A549 (cell line): ENCODE results near the gene DGAT2. TPM values are rescaled to one million over a fixed set of nuclear protein-coding genes. Genes with fewer than 3 reads are reported as not detected.

Experiments used
- ATAC-seq, 2 experiments: fragments of 200-7000 bp in 1 of 2; fragments of >200 bp in 1 of 2; cut with Nextera tagmentation in 1 of 2; cut with Tn5 transposase in 1 of 2; 3 replicates each; pipeline versions ENCODE4 v1.8.0 to v1.9.1; 2018 to 2020; ENCODE audit warnings: mild to moderate bottlenecking in 1 of 2, moderate library complexity in 1 of 2
- CTCF ChIA-PET: fragments of 300-600 bp; sonication (Branson Sonifier 250); formaldehyde crosslinking; extraction: SDS; loops from one replicate; lab custom pipeline; 2021; ENCODE audit warnings: antibody characterized with exemption, inconsistent platforms; lab: Yijun Ruan, JAX
- POLR2A ChIA-PET: fragments of 350-600 bp; formaldehyde crosslinking; extraction: SDS; loops from one replicate; lab custom pipeline; 2021; ENCODE audit warnings: antibody characterized with exemption, inconsistent platforms; lab: Yijun Ruan, JAX
- DNase-seq, 2 experiments: peaks; one replicate each; pipeline versions ENCODE4 v3.0.0 to v3.0.0-alpha.2; 2011 to 2016; ENCODE audit warnings: low read depth in 1 of 2, low spot score in 1 of 2
- FAIRE-seq: peaks from 2 replicates; lab custom pipeline; 2011; peaks lifted over from hg19 to GRCh38; lab: Jason Lieb, UNC
- H3K27ac ChIP-seq, 2 experiments: fragments of >200 bp; sonication (Bioruptor Twin); formaldehyde crosslinking; 3 replicates each; pipeline ENCODE4 v1.5.1; 2016 to 2017
- H3K4me1 ChIP-seq: fragments of >200 bp; sonication (Bioruptor Twin); formaldehyde crosslinking; 3 replicates; pipeline ENCODE4 v1.6.1; 2016
- H3K4me2 ChIP-seq: fragments of >200 bp; sonication (Bioruptor Twin); formaldehyde crosslinking; 3 replicates; pipeline ENCODE4 v1.6.1; 2016
- H3K4me3 ChIP-seq: fragments of >200 bp; sonication (Bioruptor Twin); formaldehyde crosslinking; 3 replicates; pipeline ENCODE4 v1.5.1; 2016
- H3K9me3 ChIP-seq: fragments of >200 bp; sonication (Bioruptor Twin); formaldehyde crosslinking; 3 replicates; pipeline ENCODE4 v1.6.1; 2016
- CBX2 ChIP-seq: fragments of 200-600 bp; sonication (generic); IDR thresholded peaks from 2 replicates; pipeline ENCODE4 v1.6.1; 2016; ENCODE audit warnings: low read depth, mild to moderate bottlenecking, borderline replicate concordance
- CEBPB ChIP-seq, 2 experiments: fragments of >200 bp in 1 of 2; sonication (Bioruptor Twin) in 1 of 2; formaldehyde crosslinking in 1 of 2; IDR thresholded peaks; 2 replicates each; pipeline ENCODE4 v1.6.1; 2012 to 2016
- CHD2 ChIP-seq: fragments of 150-350 bp; IDR thresholded peaks from 2 replicates; pipeline ENCODE4 v1.6.1; 2014; ENCODE audit warnings: low read length; ENCODE audit not compliant: partially characterized antibody
- EHF ChIP-seq: fragments of 250-450 bp; sonication (Bioruptor Pico); IDR thresholded peaks from 2 replicates; pipeline ENCODE4 v1.5.0; 2020; ENCODE audit warnings: mild to moderate bottlenecking
- EHMT2 ChIP-seq: fragments of 200-600 bp; sonication (generic); IDR thresholded peaks from 2 replicates; pipeline ENCODE4 v1.6.1; 2016; ENCODE audit warnings: antibody characterized with exemption, low read depth, mild to moderate bottlenecking, moderate library complexity
- ELK1 ChIP-seq: fragments of 150-350 bp; IDR thresholded peaks from 2 replicates; pipeline ENCODE4 v1.6.1; 2014; ENCODE audit warnings: low read depth, mild to moderate bottlenecking, low read length
- FOXS1 ChIP-seq: fragments of 250-450 bp; sonication (Bioruptor Pico); IDR thresholded peaks from 2 replicates; pipeline ENCODE4 v1.5.0; 2020; ENCODE audit warnings: mild to moderate bottlenecking, moderate library complexity
- GATA3 ChIP-seq: IDR thresholded peaks from 2 replicates; pipeline ENCODE4 v1.6.1; 2012; ENCODE audit warnings: borderline replicate concordance
- HDAC2 ChIP-seq: fragments of 200-600 bp; sonication (generic); IDR thresholded peaks from 2 replicates; pipeline ENCODE4 v1.6.1; 2016
- HES2 ChIP-seq: fragments of >200 bp; sonication (Bioruptor Twin); formaldehyde crosslinking; IDR thresholded peaks from 2 replicates; pipeline ENCODE4 v1.6.1; 2016
- HOXA7 ChIP-seq: fragments of 250-450 bp; sonication (Bioruptor Pico); IDR thresholded peaks from 2 replicates; pipeline ENCODE4 v1.5.0; 2020; ENCODE audit warnings: mild to moderate bottlenecking, moderate library complexity
- HOXB5 ChIP-seq: fragments of 250-450 bp; sonication (Bioruptor Pico); IDR thresholded peaks from 2 replicates; pipeline ENCODE4 v1.5.0; 2020; ENCODE audit warnings: mild to moderate bottlenecking, moderate library complexity
- JUN ChIP-seq, 2 experiments: fragments of >200 bp; sonication (Bioruptor Twin); formaldehyde crosslinking; IDR thresholded peaks; 2 replicates in 1 of 2; 3 replicates in 1 of 2; pipeline ENCODE4 v1.6.1; 2016 to 2017
- JUNB ChIP-seq: fragments of >200 bp; sonication (Bioruptor Twin); formaldehyde crosslinking; IDR thresholded peaks from 2 replicates; pipeline ENCODE4 v1.6.1; 2016
- KDM5A ChIP-seq: fragments of 200-600 bp; sonication (generic); IDR thresholded peaks from 2 replicates; pipeline ENCODE4 v1.6.1; 2016; ENCODE audit warnings: antibody characterized with exemption, mild to moderate bottlenecking
- MYC ChIP-seq: IDR thresholded peaks from 2 replicates; pipeline ENCODE4 v1.6.1; 2012; ENCODE audit warnings: mild to moderate bottlenecking, inconsistent platforms, low read length, improper control_type of control experiment, borderline replicate concordance
- PBX3 ChIP-seq: IDR thresholded peaks from 2 replicates; pipeline ENCODE4 v1.6.1; 2012
- PHF8 ChIP-seq: fragments of 200-600 bp; sonication (generic); IDR thresholded peaks from 2 replicates; pipeline ENCODE4 v1.6.1; 2016; ENCODE audit warnings: low read depth, mild to moderate bottlenecking, antibody characterized with exemption, moderate library complexity, borderline replicate concordance
- POLR2A ChIP-seq: IDR thresholded peaks from 2 replicates; pipeline ENCODE4 v1.6.1; 2012; ENCODE audit warnings: mild to moderate bottlenecking, low read length
- POLR2AphosphoS2 ChIP-seq: conservative IDR thresholded peaks from 2 replicates; pipeline ENCODE4 v1.6.1; 2012; ENCODE audit warnings: low read length, improper control_type of control experiment, inconsistent platforms
- RCOR1 ChIP-seq: fragments of 150-350 bp; IDR thresholded peaks from 2 replicates; pipeline ENCODE4 v1.6.1; 2014; ENCODE audit warnings: antibody characterized with exemption, low read length, low read depth
- REST ChIP-seq: fragments of 200-600 bp; sonication (generic); IDR thresholded peaks from 2 replicates; pipeline ENCODE4 v1.6.1; 2016; ENCODE audit warnings: antibody characterized with exemption, mild to moderate bottlenecking, moderate library complexity
- RNF2 ChIP-seq: fragments of 200-600 bp; sonication (generic); IDR thresholded peaks from 2 replicates; pipeline ENCODE4 v1.6.1; 2016; ENCODE audit warnings: low read depth, mild to moderate bottlenecking, antibody characterized with exemption, moderate library complexity, borderline replicate concordance
- SREBF2 ChIP-seq: fragments of 450-650 bp; IDR thresholded peaks from 2 replicates; pipeline ENCODE4 v1.6.1; 2014; ENCODE audit warnings: mild to moderate bottlenecking, moderate library complexity
- TFCP2L1 ChIP-seq: fragments of 250-450 bp; sonication (Bioruptor Pico); IDR thresholded peaks from 2 replicates; pipeline ENCODE4 v1.5.0; 2021; ENCODE audit warnings: mild to moderate bottlenecking
- ZC3H11A ChIP-seq: fragments of 450-650 bp; IDR thresholded peaks from 2 replicates; pipeline ENCODE4 v1.6.1; 2014; ENCODE audit warnings: antibody characterized with exemption, mild to moderate bottlenecking
- ZNF302 ChIP-seq: fragments of 250-450 bp; sonication (Bioruptor Pico); IDR thresholded peaks from 2 replicates; pipeline ENCODE4 v1.9.0; 2021; ENCODE audit warnings: inconsistent platforms, mild to moderate bottlenecking, moderate library complexity
- WGBS: methylation state at CpG from one replicate; pipeline ENCODE4 v1.1.6; 2017; ENCODE audit errors: missing lambda C conversion rate; 5-methylcytosine and 5-hydroxymethylcytosine counted together
- polyA plus RNA-seq, 4 experiments: library from polyadenylated mRNA; depleted of rRNA in 3 of 4; stranded (reverse); fragments of >200 nt; fragmentation: RNase III in 1 of 4; extraction: RNeasy Plus Mini Kit Qiagen cat#74134 plus additional on column Dnase treatment in 1 of 4; gene quantifications; 2 replicates in 3 of 4; 3 replicates in 1 of 4; pipeline ENCODE4 v1.2.3, GENCODE V29; 2011 to 2017

DGAT2 gene
- polyA plus RNA-seq, 2 of the 4 experiments (the other 2 are of a cell fraction): 1.6 to 1.9 TPM

- 70% methylated on average over 2 of the region's 2 CpGs for WGBS
- CTCF ChIA-PET: interaction anchor here (0.9 to 1.3 kb wide), 4 partner anchors 11 to 900 kb away, joined by 3 to 4 read pairs (median 3); no protein-coding TSS in a partner anchor
Measured at GRCh38 chr11:75779960-75780359, 11.4 kb downstream of the DGAT2 start.

GRCh38 chr11:75780888-75781287, 12.3 kb downstream of the DGAT2 start:
- Histone ChIP-seq H3K4me3 (no peak overlapping the region), H3K27ac (no peak overlapping the region), H3K4me2 (no peak overlapping the region), H3K9me3 (no peaks in the 10 kb centered on the region), H3K4me1 (peaks cover 4% of the 10 kb centered on the region; the same call in 1 of the 3 replicates)
- ATAC-seq (no peak), DNase-seq (no peak), FAIRE-seq (no peak)
- TF ChIP-seq MYC: no peak
- TF ChIP-seq CEBPB (IDR thresholded peaks at IDR 0.05): no peak
- TF ChIP-seq PBX3: no peak
- no peak for TF ChIP-seq POLR2AphosphoS2
- TF ChIP-seq EHF (CRISPR knock-in tag): no peak
- POLR2A ChIA-PET: no interaction called here
- WGBS: 65% methylated on average over 3 of the region's 3 CpGs
- CTCF ChIA-PET: interaction anchor here (0.5 to 1.2 kb wide), 3 partner anchors 10 to 117 kb away, joined by 3 to 4 read pairs (median 3); no protein-coding TSS in a partner anchor

More at GRCh38 chr11:75779960-75780359, 11.4 kb downstream of the DGAT2 start:
- no peak for DNase-seq
- POLR2A ChIA-PET: no interaction called here
- no peak for TF ChIP-seq CBX2
- no peak for TF ChIP-seq JUNB
- TF ChIP-seq RCOR1: no peak
- TF ChIP-seq HES2: no peak
- no peak for TF ChIP-seq HOXB5 (CRISPR knock-in tag)
- no peak for TF ChIP-seq TFCP2L1 (CRISPR knock-in tag)
- TF ChIP-seq POLR2AphosphoS2: no peak
- no peak for TF ChIP-seq POLR2A
- no peak for TF ChIP-seq CHD2
- no peak for TF ChIP-seq PHF8
- TF ChIP-seq ZNF302: no peak
- TF ChIP-seq ZC3H11A: no peak
- TF ChIP-seq ELK1: no peak
- TF ChIP-seq FOXS1 (CRISPR knock-in tag): no peak
- TF ChIP-seq PBX3: no peak
- no peak for TF ChIP-seq EHF (CRISPR knock-in tag)
- TF ChIP-seq HOXA7: no peak
- TF ChIP-seq JUN (IDR thresholded peaks at IDR 0.05): no peak
- TF ChIP-seq EHMT2: no peak
- ATAC-seq: no peak
- Histone ChIP-seq H3K4me1 (peaks cover 4% of the 10 kb centered on the region; the same call in 1 of the 3 replicates), H3K4me3 (no peak overlapping the region), H3K27ac (no peak overlapping the region), H3K4me2 (no peak overlapping the region), H3K9me3 (no peaks in the 10 kb centered on the region)
- FAIRE-seq: no peak

- no peak for FAIRE-seq
- peaks cover 7% of the 10 kb centered on the region; the same call in 2 of the 3 replicates for H3K4me1 ChIP-seq
- no peak overlapping the region for H3K4me2 ChIP-seq
- 70% methylated on average over 5 of the region's 7 CpGs for WGBS
- no peaks in the 10 kb centered on the region for H3K9me3 ChIP-seq
- no peak overlapping the region for H3K27ac ChIP-seq
- no peak for ATAC-seq
- DNase-seq: no peak
- ChIA-PET CTCF (interaction anchor here (1.0 kb wide), 1 partner anchor 10 kb away, joined by 4 read pairs; no protein-coding TSS in a partner anchor), POLR2A (no interaction called here)
- H3K4me3 ChIP-seq: no peak overlapping the region
- no peak for TF ChIP-seq REST
- no peak for TF ChIP-seq CHD2
- TF ChIP-seq RNF2: no peak
- no peak for TF ChIP-seq EHMT2
- no peak for TF ChIP-seq HDAC2
- TF ChIP-seq SREBF2: no peak
- TF ChIP-seq EHF (CRISPR knock-in tag): no peak
- no peak for TF ChIP-seq KDM5A
- no peak for TF ChIP-seq HES2
- no peak for TF ChIP-seq GATA3
Measured at GRCh38 chr11:75781296-75781695, 12.7 kb downstream of the DGAT2 start.
